Esophagus muscularis mucosa (tissue), 4 donors: ENCODE results near the gene SPAG16. TPM values are rescaled to one million over a fixed set of nuclear protein-coding genes. Genes with fewer than 3 reads are reported as not detected.

Experiments used
- DNase-seq: peaks from one replicate; pipeline ENCODE4 v3.0.0-alpha.2; 2017; ENCODE audit errors: extremely low spot score
- H3K27ac ChIP-seq, 4 donors: fragments of 200-600 bp; sonication (generic); replicated peaks in 1 of 4; 1 replicate in 3 of 4; 2 replicates in 1 of 4; pipeline ENCODE4 v1.5.1; 2016 to 2019; ENCODE audit warnings: mild to moderate bottlenecking in 1 of 4
- H3K27me3 ChIP-seq, 4 donors: fragments of 200-600 bp; sonication (generic); one replicate each; pipeline versions ENCODE4 v1.5.1 to v1.6.0; 2016 to 2019
- H3K36me3 ChIP-seq, 4 donors: fragments of 200-600 bp; sonication (generic); one replicate each; pipeline ENCODE4 v1.5.1; 2016 to 2019
- H3K4me1 ChIP-seq, 4 donors: fragments of 200-600 bp; sonication (generic); one replicate each; pipeline ENCODE4 v1.5.1; 2016 to 2019
- H3K4me3 ChIP-seq, 4 donors: fragments of 200-600 bp; sonication (generic); 1 replicate in 2 of 4; 2 replicates in 2 of 4; pipeline ENCODE4 v1.5.1; 2016 to 2019; ENCODE audit warnings: mild to moderate bottlenecking in 4 of 4, moderate library complexity in 1 of 4
- H3K9me3 ChIP-seq, 4 donors: fragments of 200-600 bp; sonication (generic); 1 replicate in 3 of 4; 2 replicates in 1 of 4; pipeline ENCODE4 v1.5.1; 2016 to 2019
- CTCF ChIP-seq, 3 experiments: fragments of 200-600 bp in 2 of 3; fragments of 450-650 bp in 1 of 3; sonication (generic) in 2 of 3; IDR thresholded peaks; one replicate each; pipeline ENCODE4 v1.5.1; 2017 to 2019; ENCODE audit warnings: antibody characterized with exemption in 3 of 3, mild to moderate bottlenecking in 2 of 3, moderate library complexity in 1 of 3
- EP300 ChIP-seq: sonication (generic); formaldehyde crosslinking; IDR thresholded peaks from one replicate; pipeline ENCODE4 v1.6.1; 2017; ENCODE audit warnings: antibody characterized with exemption
- POLR2A ChIP-seq: fragments of 450-650 bp; IDR thresholded peaks from one replicate; pipeline ENCODE4 v1.6.1; 2017; ENCODE audit warnings: antibody characterized with exemption, moderate library complexity, mild to moderate bottlenecking, low read depth
- POLR2AphosphoS5 ChIP-seq, 2 donors: sonication (generic); formaldehyde crosslinking; IDR thresholded peaks; one replicate each; pipeline ENCODE4 v1.6.1; 2017; ENCODE audit warnings: antibody characterized with exemption in 2 of 2
- WGBS: methylation state at CpG from one replicate; pipeline ENCODE4 v1.1.5; 2018; 5-methylcytosine and 5-hydroxymethylcytosine counted together
- intact Hi-C: fragments of 100-400 bp; cut with DNase I; formaldehyde crosslinking; loops from one replicate; pipeline ENCODE4 v1.15.1; 2023
- total RNA-seq, 4 donors: library from RNA; depleted of rRNA; stranded (reverse); fragments of >200 nt; gene quantifications; one replicate each; pipeline versions ENCODE4 v1.1.0 to v1.2.1, GENCODE V29; 2016

Gene SPAG16
- total RNA-seq, 4 donors from 2014 or later, result 26.8 to 36.1 (median 31.0) TPM

GRCh38 chr2:213959589-213959988 is 675.3 kb downstream of the SPAG16 start:
- Histone ChIP-seq H3K27ac (no peak overlapping the region), H3K27me3 (no peaks in the 10 kb centered on the region), H3K36me3 (no peaks in the 10 kb centered on the region), H3K9me3 (no peaks in the 10 kb centered on the region), H3K4me1 (no peaks in the 10 kb centered on the region), H3K4me3 (no peak overlapping the region)
- 80% methylated on average over 1 of the region's 1 CpG for WGBS
- DNase-seq, result no peak
- TF ChIP-seq POLR2AphosphoS5 (IDR thresholded peaks at IDR 0.05), result no peak
- TF ChIP-seq CTCF (IDR thresholded peaks at IDR 0.05), result no peak
- TF ChIP-seq EP300, result no peak
- no peak for TF ChIP-seq POLR2A
- intact Hi-C loops, result no loop called here

GRCh38 chr2:213971536-213971935 is 687.3 kb downstream of the SPAG16 start:
- intact Hi-C loops, result no loop called here
- Histone ChIP-seq H3K27ac (no peak overlapping the region), H3K27me3 (no peaks in the 10 kb centered on the region), H3K9me3 (no peaks in the 10 kb centered on the region), H3K4me1 (no peaks in the 10 kb centered on the region), H3K4me3 (no peak overlapping the region), H3K36me3 (no peaks in the 10 kb centered on the region)
- TF ChIP-seq POLR2A (no peak), POLR2AphosphoS5 (IDR thresholded peaks at IDR 0.05) (no peak), EP300 (no peak), CTCF (IDR thresholded peaks at IDR 0.05) (no peak)
- no peak for DNase-seq

- DNase-seq, result no peak
- Histone ChIP-seq H3K27me3 (no peaks in the 10 kb centered on the region), H3K4me1 (no peaks in the 10 kb centered on the region), H3K4me3 (no peak overlapping the region), H3K27ac (no peak overlapping the region), H3K9me3 (no peaks in the 10 kb centered on the region), H3K36me3 (no peaks in the 10 kb centered on the region)
- intact Hi-C loops, result no loop called here
- 56% methylated on average over 3 of the region's 3 CpGs for WGBS
- TF ChIP-seq POLR2AphosphoS5 (IDR thresholded peaks at IDR 0.05) (no peak), CTCF (IDR thresholded peaks at IDR 0.05) (no peak)
Observed at GRCh38 chr2:213980883-213981282, 696.6 kb downstream of the SPAG16 start.

- intact Hi-C loops, result no loop called here
- 89% methylated on average over 3 of the region's 3 CpGs for WGBS
Observed at GRCh38 chr2:213989207-213989606, 704.9 kb downstream of the SPAG16 start.

More at GRCh38 chr2:213989207-213989606, 704.9 kb downstream of the SPAG16 start:
- H3K36me3 ChIP-seq, result no peaks in the 10 kb centered on the region
- no peaks in the 10 kb centered on the region for H3K4me1 ChIP-seq
- H3K27me3 ChIP-seq, result no peaks in the 10 kb centered on the region
- no peak overlapping the region for H3K4me3 ChIP-seq
- H3K9me3 ChIP-seq, result no peaks in the 10 kb centered on the region
- DNase-seq, result no peak
- no peak overlapping the region for H3K27ac ChIP-seq
- TF ChIP-seq EP300 (no peak), POLR2A (no peak), CTCF (IDR thresholded peaks at IDR 0.05) (no peak), POLR2AphosphoS5 (IDR thresholded peaks at IDR 0.05) (no peak)
